GM12873 (cell line): ENCODE measurements around the gene UPF3A.

Source experiments
- TF ChIP-seq, protein P1 (sequence below): IDR thresholded peaks from 2 replicates; pipeline ENCODE4 v1.5.1; 2012; ENCODE audit warnings: low read depth, mild to moderate bottlenecking, moderate library complexity, low read length, control low read depth; ENCODE audit not compliant: insufficient read depth; ENCODE audit errors: missing control alignments

Gene UPF3A

DNA sequence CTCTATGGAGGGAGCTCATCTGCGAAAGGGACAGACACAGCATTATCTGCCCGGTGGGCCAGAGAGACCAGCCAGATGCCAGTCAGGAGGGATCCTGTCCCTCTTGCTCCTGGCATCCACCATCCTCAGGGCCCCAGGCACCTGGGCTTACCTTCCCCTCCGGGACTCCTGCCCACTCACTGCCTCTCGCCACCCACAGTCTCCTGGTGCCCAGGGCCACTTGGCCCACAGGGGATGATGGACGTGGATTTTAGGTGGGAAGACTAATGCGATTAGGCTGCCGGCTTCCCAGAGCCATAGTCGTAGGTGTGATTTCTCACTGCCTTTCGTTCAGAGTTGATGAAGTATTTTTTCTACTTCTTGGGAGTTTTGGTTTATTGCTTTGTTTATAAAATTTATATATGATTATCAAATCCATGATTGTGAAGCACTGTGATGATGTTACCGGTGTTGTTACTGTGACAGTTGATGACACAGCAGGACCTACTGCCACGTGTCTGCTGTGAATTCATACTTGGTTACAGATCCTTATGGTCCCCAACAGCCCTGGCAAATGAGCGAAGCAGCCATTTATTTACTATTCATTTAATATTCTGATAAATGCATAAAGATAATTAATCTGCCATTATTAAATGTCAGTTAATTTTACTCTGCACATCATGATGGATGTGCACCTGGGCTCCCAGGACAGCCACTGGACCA is 18.4 kb downstream of the UPF3A start:
- TF ChIP-seq, protein P1, sequence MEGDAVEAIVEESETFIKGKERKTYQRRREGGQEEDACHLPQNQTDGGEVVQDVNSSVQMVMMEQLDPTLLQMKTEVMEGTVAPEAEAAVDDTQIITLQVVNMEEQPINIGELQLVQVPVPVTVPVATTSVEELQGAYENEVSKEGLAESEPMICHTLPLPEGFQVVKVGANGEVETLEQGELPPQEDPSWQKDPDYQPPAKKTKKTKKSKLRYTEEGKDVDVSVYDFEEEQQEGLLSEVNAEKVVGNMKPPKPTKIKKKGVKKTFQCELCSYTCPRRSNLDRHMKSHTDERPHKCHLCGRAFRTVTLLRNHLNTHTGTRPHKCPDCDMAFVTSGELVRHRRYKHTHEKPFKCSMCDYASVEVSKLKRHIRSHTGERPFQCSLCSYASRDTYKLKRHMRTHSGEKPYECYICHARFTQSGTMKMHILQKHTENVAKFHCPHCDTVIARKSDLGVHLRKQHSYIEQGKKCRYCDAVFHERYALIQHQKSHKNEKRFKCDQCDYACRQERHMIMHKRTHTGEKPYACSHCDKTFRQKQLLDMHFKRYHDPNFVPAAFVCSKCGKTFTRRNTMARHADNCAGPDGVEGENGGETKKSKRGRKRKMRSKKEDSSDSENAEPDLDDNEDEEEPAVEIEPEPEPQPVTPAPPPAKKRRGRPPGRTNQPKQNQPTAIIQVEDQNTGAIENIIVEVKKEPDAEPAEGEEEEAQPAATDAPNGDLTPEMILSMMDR, result no peak

DNA sequence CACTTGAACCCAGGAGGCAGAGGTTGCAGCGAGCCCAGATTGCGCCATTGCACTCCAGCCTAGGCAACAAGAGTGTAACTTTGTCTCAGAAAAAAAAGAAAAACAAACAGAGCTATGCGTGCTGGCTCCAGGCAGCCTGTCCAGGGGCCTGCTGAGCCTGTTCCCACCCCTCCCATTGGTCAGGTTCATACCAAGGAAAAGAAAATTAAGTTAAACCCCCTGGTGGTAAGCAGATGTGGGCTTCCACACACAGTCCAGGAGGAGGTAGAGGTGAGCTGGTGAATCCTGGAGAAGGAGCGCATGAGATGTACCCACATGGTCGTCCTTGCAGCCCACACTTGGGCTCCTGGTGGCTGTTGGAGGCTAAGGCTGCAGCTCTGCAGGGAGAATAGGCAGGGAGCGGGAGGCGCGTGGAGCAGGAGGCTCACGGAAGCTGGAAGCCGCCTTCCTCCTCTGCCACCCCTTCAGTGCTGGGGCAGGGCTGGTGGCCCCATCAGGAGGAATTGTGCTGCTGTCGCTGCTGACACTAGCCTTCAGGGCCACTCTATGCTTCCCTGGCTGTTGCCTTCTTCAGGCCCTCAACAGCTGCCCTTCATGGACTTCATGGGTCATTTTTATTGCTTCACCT is 22.4 kb downstream of the UPF3A start:
- TF ChIP-seq, protein P1, result no peak

DNA sequence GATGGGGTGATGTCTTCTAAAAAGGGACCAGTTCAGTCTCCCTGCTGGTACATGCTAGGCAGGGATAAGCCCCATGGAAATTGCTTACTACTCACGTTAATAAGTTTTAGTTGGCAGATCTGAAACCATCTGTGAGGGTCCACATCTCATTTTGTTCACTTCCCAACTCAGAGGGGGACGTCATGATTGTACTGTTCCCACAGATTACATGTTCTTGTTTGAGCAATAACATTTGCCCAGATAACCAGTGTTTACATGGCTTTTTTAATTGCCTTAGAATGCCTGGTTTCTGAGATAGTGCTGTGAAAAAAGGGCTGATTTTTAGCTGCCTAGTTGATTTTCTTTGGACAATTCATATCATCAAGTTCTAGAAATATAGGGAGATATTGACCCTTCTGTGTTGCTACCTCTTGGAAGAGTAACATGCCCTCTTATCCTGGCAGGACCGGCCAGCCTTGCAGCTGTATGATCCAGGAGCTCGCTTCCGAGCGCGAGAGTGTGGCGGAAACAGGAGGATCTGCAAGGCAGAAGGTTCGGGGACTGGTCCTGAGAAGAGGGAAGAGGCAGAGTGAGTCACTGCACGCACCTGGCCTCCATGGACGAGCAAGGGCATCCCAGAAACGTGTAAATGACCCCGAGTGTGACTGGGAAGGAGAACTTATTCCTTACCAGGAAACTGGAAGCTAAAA is 23.1 kb downstream of the UPF3A start:
- TF ChIP-seq, protein P1, result no peak

DNA sequence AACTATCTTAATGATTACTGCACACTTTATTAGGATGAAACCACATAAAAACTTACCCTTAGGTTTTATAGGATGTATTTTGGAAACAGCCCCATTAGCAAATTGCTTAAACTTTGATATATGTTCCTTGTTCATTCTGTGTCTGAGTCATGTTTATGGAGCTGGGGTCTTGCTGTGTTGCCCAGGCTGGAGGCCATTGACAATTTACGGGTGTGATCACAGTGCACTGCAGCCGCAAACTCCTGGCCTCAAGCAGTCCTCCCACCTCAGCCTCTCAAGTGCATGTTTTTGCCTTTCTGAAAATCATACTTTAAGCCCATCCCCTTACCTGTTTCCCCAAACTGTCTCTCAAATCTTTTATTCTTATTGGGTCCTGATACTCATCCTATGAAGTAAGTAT is 27.7 kb downstream of the UPF3A start:
- TF ChIP-seq, protein P1, result no peak

DNA sequence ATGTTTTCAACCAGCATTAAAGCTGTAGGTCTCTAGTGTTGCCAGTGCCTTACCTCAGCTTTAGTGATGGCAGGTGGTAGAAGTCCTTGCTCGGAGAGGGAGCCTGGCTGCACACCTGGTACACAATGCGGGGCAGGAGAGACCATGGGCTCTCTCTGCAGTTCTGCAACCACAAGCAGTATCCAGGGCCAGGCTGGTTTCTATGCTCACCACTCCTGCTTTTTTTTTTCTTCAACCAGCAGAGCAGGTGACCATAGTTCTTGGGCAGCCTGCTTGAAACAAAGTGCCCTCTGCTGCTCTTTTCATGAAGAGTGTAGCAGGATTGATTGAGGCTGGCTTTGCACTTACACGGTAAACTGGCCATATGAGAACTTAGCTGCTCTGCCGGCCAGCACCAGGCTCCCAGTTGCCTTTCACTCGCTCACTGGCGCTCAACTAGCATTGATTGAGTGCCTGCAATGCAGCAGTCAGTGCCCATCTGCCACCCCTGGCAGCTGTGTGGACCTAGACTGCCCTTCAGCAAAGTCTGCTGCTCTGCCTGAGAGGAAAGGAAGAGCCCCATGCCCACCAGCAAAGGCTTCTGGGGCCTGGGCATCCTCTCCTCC is 28.5 kb downstream of the UPF3A start:
- TF ChIP-seq, protein P1, result no peak

DNA sequence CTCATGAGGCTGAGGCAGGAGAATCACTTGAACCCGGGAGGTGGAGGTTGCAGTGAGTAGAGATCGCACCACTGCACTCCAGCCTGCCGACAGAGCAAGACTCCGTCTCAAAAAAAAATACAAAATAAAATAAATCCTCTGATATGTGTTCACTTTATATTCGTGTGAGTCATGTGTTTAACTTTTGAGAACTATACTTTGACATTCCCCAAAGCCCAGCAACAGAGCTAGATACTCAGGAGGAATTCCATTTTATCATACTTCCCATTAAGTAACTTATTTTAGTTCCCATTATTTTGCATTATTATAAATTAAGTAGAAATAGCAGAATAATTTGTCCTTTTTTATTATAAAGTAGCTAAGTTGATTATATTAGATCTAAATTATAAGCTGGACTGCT is 29.6 kb downstream of the UPF3A start:
- TF ChIP-seq, protein P1, result no peak

DNA sequence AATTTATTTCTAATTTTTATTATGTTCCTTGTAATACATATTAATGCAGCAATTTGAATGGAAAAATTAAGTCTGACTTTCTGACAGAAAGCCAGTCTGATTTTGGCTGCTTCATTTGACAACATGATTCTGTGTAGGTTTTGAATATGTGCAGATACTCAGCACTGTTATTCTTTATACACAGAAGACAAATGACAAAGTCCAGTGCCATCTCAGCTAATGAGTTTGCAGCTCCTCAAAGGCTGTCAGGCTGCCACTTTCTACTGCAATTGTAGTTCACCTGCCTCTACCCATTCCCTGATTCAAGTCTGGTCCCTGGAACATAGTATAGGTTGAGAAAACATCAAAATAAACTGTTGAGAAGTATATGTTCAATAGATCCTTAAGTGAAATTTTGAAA is 30.0 kb downstream of the UPF3A start:
- TF ChIP-seq, protein P1, result no peak
